CD4-positive, CD25-positive, alpha-beta regulatory T cell (primary cell): Measurements from ENCODE around the gene KRT9. TPM values are rescaled to one million over a fixed set of nuclear protein-coding genes. Genes with fewer than 3 reads are reported as not detected.
A peak's percentile ranks its signal among the peaks of the same experiment; 100 is the strongest.
"Not testable (repeated sequence)": the region's sequence is repeated elsewhere in the genome, so short reads cannot be mapped to it uniquely, and the experiment has no call there.

ENCODE experiments used
- ATAC-seq, 2 donors: fragments of 150-1000 bp; cut with Tn5 transposase; one replicate each; pipeline ENCODE4 v1.10.0; 2021; ENCODE audit warnings: low read depth in 2 of 2, moderate number of reproducible peaks in 2 of 2, moderate library complexity in 1 of 2
- DNase-seq, 3 donors: peaks; one replicate each; pipeline versions ENCODE4 v3.0.0 to v3.0.0-alpha.2; 2012 to 2022; ENCODE audit warnings: mixed read lengths in 1 of 3
- H3K27ac ChIP-seq: one replicate; pipeline ENCODE4 v1.7.0; 2013; ENCODE audit warnings: mild to moderate bottlenecking, low read length; ENCODE audit not compliant: insufficient read depth, poor library complexity, severe bottlenecking
- H3K27me3 ChIP-seq: one replicate; pipeline ENCODE4 v1.7.0; 2013; ENCODE audit warnings: low read length; ENCODE audit not compliant: control insufficient read depth, insufficient read depth
- H3K36me3 ChIP-seq: one replicate; pipeline ENCODE4 v1.7.0; 2013; ENCODE audit warnings: mild to moderate bottlenecking, low read length, moderate library complexity; ENCODE audit not compliant: control insufficient read depth, insufficient read depth
- H3K4me1 ChIP-seq: 2 replicates; pipeline ENCODE4 v1.7.0; 2013; ENCODE audit warnings: mild to moderate bottlenecking, low read length; ENCODE audit not compliant: insufficient read depth, control insufficient read depth, poor library complexity, severe bottlenecking
- H3K4me3 ChIP-seq: one replicate; pipeline ENCODE4 v1.7.0; 2013; ENCODE audit warnings: low read depth, mild to moderate bottlenecking, low read length, moderate library complexity
- H3K9me3 ChIP-seq, 2 experiments: 1 replicate in 1 of 2; 2 replicates in 1 of 2; pipeline ENCODE4 v1.7.0; 2013; ENCODE audit warnings: low read length in 2 of 2, mild to moderate bottlenecking in 1 of 2, moderate library complexity in 1 of 2; ENCODE audit not compliant: control insufficient read depth in 2 of 2
- H3K27ac Mint-ChIP-seq, 3 donors: one replicate each; pipeline ENCODE4 v1.8.0; 2020 to 2022; ENCODE audit warnings: mild to moderate bottlenecking in 3 of 3, mixed read lengths in 3 of 3, moderate library complexity in 2 of 3
- H3K27me3 Mint-ChIP-seq: one replicate; pipeline ENCODE4 v1.8.0; 2022; ENCODE audit warnings: mild to moderate bottlenecking, mixed read lengths
- H3K36me3 Mint-ChIP-seq: one replicate; pipeline ENCODE4 v1.8.0; 2020; ENCODE audit warnings: mixed read lengths
- H3K4me1 Mint-ChIP-seq, 4 donors: one replicate each; pipeline ENCODE4 v1.8.0; 2020 to 2022; ENCODE audit warnings: mixed read lengths in 4 of 4, mild to moderate bottlenecking in 1 of 4
- H3K4me3 Mint-ChIP-seq, 4 donors: one replicate each; pipeline ENCODE4 v1.8.0; 2020 to 2022; ENCODE audit warnings: mild to moderate bottlenecking in 4 of 4, mixed read lengths in 4 of 4, moderate library complexity in 3 of 4
- H3K9me3 Mint-ChIP-seq, 7 donors: one replicate each; pipeline ENCODE4 v1.8.0; 2020 to 2022; ENCODE audit warnings: mixed read lengths in 7 of 7, mild to moderate bottlenecking in 3 of 7, moderate library complexity in 2 of 7
- polyA plus RNA-seq, 4 donors: library from polyadenylated mRNA; unstranded; fragments of 300-500 nt; fragmentation: Illumina TruSeq; gene quantifications; one replicate each; pipeline ENCODE4 v1.2.3, GENCODE V29; 2021
- total RNA-seq: library from RNA; stranded (reverse); gene quantifications from one replicate; pipeline ENCODE4 v1.2.3, GENCODE V29; 2022

The KRT9 gene
- total and polyA plus RNA-seq, 5 donors from 2014 or later, result not detected

DNA sequence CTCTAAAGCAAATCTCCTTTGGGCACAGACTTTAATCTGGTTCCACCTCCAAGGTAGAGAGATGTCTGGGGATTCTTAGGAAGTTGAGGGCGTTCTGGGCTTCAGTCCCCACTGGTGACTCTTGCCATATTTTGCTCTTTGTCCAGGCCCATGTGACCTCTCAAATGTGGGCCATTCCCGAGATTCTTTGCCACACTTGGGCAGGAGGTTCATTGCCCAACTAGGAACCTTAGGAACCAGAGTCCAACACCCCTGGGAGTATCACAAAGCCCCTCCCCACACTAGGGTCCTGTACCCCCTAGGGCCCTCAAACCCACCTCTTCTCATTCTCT, 8.4 kb upstream of the KRT9 start:
- no peaks in the 10 kb centered on the region for H3K4me1 ChIP-seq
- no peaks in the 10 kb centered on the region for H3K4me1 Mint-ChIP-seq
- H3K9me3 ChIP-seq, result no peaks in the 10 kb centered on the region
- no peak overlapping the region for H3K27ac Mint-ChIP-seq
- H3K27ac ChIP-seq, result no peak overlapping the region
- no peak overlapping the region for H3K4me3 ChIP-seq
- H3K36me3 ChIP-seq, result no peaks in the 10 kb centered on the region
- ATAC-seq, result no peak
- H3K4me3 Mint-ChIP-seq, result no peak overlapping the region
- no peaks in the 10 kb centered on the region for H3K9me3 Mint-ChIP-seq
- no peak for DNase-seq
- H3K27me3 ChIP-seq, result no peaks in the 10 kb centered on the region
- H3K36me3 Mint-ChIP-seq, result peaks cover 4% of the 10 kb centered on the region
- peaks cover 31% of the 10 kb centered on the region for H3K27me3 Mint-ChIP-seq

GRCh38 chr17:41579484-41580243, 7.8 kb upstream of the KRT9 start:
- H3K27ac Mint-ChIP-seq, result no peak overlapping the region
- peak; percentile 16 to 69 (median 35) for DNase-seq
- Histone ChIP-seq H3K9me3 (no peaks in the 10 kb centered on the region), H3K36me3 (no peaks in the 10 kb centered on the region), H3K27ac (no peak overlapping the region), H3K4me3 (no peak overlapping the region), H3K4me1 (no peaks in the 10 kb centered on the region), H3K27me3 (no peaks in the 10 kb centered on the region)
- H3K4me3 Mint-ChIP-seq, result no peak overlapping the region
- no peaks in the 10 kb centered on the region for H3K4me1 Mint-ChIP-seq
- H3K9me3 Mint-ChIP-seq, result no peaks in the 10 kb centered on the region
- H3K27me3 Mint-ChIP-seq, result peaks cover 31% of the 10 kb centered on the region
- ATAC-seq, result peak; percentile 45 to 67
- peaks cover 4% of the 10 kb centered on the region for H3K36me3 Mint-ChIP-seq

DNA sequence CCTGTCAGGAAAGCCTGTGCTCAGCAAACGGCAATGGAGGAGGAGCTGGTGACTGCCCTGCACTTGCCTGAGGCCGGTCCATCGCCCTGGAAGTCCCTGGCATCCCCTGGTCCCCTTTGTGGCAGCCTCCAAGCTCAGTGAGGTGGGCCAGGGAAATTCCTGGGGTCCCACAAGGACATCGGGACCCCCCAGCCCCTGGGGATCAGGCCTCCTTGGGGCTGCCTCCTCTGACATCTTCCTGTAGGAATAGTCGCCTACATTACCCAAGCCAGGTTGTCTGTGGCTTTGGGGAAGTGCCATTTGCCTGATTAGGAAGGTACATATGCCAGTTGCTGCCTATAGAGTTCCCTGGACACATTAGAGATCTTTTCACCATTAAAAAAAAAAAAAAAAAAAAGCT, 7.1 kb upstream of the KRT9 start:
- Histone ChIP-seq H3K4me3 (no peak overlapping the region), H3K27me3 (no peaks in the 10 kb centered on the region), H3K36me3 (no peaks in the 10 kb centered on the region), H3K4me1 (no peaks in the 10 kb centered on the region), H3K9me3 (no peaks in the 10 kb centered on the region), H3K27ac (no peak overlapping the region)
- peaks cover 4% of the 10 kb centered on the region for H3K36me3 Mint-ChIP-seq
- no peak overlapping the region for H3K4me3 Mint-ChIP-seq
- H3K9me3 Mint-ChIP-seq, result peaks cover 0 to 3% (median 0%) of the 10 kb centered on the region in 7 donors
- H3K4me1 Mint-ChIP-seq, result no peaks in the 10 kb centered on the region
- H3K27me3 Mint-ChIP-seq, result peaks cover 35% of the 10 kb centered on the region
- no peak for ATAC-seq
- no peak overlapping the region for H3K27ac Mint-ChIP-seq
- DNase-seq, result no peak

DNA sequence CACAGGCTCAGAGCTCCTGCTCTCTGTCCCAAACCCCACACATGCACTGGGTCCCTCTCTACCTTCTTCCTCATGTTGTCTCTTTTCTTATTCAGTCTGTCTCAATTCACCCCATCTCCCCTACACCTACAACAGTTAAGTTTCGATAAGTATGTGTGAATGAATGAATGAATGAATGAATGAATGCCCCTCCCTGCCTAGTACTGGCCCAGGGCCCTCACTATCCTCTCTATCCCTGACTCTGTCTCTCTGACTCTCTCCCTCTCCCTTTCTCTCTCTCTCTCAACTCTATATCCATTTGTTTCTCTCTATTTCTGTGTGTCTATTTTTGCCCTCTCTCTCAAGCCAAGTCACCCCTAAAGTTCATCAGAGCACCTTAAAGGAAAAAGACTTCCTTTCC, 6.7 kb upstream of the KRT9 start:
- DNase-seq (no peak), ATAC-seq (no peak)
- Mint-ChIP-seq H3K36me3 (peaks cover 4% of the 10 kb centered on the region), H3K9me3 (peaks cover 0 to 3% (median 0%) of the 10 kb centered on the region in 7 donors), H3K27ac (peak overlapping the region in 1 of 3 donors; percentile 2), H3K4me1 (no peaks in the 10 kb centered on the region), H3K27me3 (peaks cover 37% of the 10 kb centered on the region), H3K4me3 (no peak overlapping the region)
- Histone ChIP-seq H3K36me3 (no peaks in the 10 kb centered on the region), H3K27ac (no peak overlapping the region), H3K9me3 (no peaks in the 10 kb centered on the region), H3K4me3 (no peak overlapping the region), H3K4me1 (no peaks in the 10 kb centered on the region), H3K27me3 (no peaks in the 10 kb centered on the region)

- H3K9me3 ChIP-seq, ATAC-seq, H3K27ac Mint-ChIP-seq, H3K27me3 ChIP-seq, H3K4me3 ChIP-seq, H3K36me3 ChIP-seq, H3K36me3 Mint-ChIP-seq, H3K27ac ChIP-seq, H3K4me1 Mint-ChIP-seq, DNase-seq, H3K9me3 Mint-ChIP-seq, H3K4me1 ChIP-seq: not testable (repeated sequence)
- peak overlapping the region in 1 of 4 donors; percentile 23 for H3K4me3 Mint-ChIP-seq
- H3K27me3 Mint-ChIP-seq, result peaks cover 33% of the 10 kb centered on the region
Observed at GRCh38 chr17:41576740-41577139, 4.9 kb upstream of the KRT9 start.

DNA sequence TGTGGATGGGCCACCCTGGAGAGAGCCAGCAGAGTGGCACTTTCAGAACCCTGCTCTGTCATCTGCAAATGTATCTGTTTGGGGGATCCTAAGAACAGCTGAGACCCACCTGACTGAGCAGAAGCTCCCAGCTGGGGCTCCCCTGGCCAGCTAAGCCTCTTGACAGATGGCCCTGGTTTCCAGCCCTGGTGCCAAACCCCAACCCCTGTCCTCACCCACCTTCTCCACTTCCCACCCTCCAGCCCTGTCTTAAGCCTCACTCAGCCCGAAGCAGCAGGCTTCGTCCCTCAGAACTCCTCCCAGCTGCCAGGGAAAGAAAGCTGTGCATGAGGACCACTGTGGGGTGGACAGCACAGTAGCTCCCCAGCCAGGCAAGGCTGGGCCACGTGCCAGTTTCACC, 3.5 kb upstream of the KRT9 start:
- Histone ChIP-seq H3K27ac (no peak overlapping the region), H3K4me1 (no peaks in the 10 kb centered on the region), H3K4me3 (no peak overlapping the region), H3K9me3 (no peaks in the 10 kb centered on the region), H3K36me3 (no peaks in the 10 kb centered on the region), H3K27me3 (peaks cover 4% of the 10 kb centered on the region)
- H3K36me3 Mint-ChIP-seq, result peaks cover 4% of the 10 kb centered on the region
- DNase-seq, result no peak
- peaks cover 20% of the 10 kb centered on the region for H3K27me3 Mint-ChIP-seq
- no peaks in the 10 kb centered on the region for H3K4me1 Mint-ChIP-seq
- no peak overlapping the region for H3K4me3 Mint-ChIP-seq
- H3K27ac Mint-ChIP-seq, result no peak overlapping the region
- peaks cover 0 to 3% (median 0%) of the 10 kb centered on the region in 7 donors for H3K9me3 Mint-ChIP-seq
- no peak for ATAC-seq

DNA sequence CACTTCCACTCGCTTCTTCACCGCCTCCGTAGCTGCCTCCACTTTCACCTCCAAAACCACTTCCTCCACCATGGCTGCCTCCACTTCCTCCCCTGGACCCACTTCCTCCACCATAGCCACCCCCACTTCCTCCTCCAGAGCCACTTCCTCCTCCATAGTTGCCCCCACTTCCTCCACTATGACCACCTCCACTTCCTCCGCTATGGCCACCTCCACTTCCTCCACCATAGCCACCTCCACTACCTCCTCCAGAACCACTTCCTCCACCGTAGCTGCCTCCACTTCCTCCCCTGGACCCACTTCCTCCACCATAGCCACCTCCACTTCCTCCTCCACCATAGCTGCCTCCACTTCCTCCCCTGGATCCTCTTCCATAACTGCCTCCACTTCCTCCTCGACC, 4.5 kb downstream of the KRT9 start:
- peak overlapping the region in 1 of 4 donors; percentile 62 for H3K4me3 Mint-ChIP-seq
- H3K27me3 ChIP-seq, result peaks cover 4% of the 10 kb centered on the region
- no peaks in the 10 kb centered on the region for H3K36me3 ChIP-seq
- ATAC-seq (peak in 1 of 2 donors; percentile 31), DNase-seq (peak in 2 of 3 donors; percentile 2 to 16)
- peaks cover 0 to 7% of the 10 kb centered on the region in 2 experiments for H3K9me3 ChIP-seq
- peaks cover 7% of the 10 kb centered on the region for H3K27me3 Mint-ChIP-seq
- H3K4me3 ChIP-seq, result no peak overlapping the region
- peak overlapping the region; percentile 32 to 83 (median 82) for H3K27ac Mint-ChIP-seq
- peak overlapping the region; percentile 36 for H3K27ac ChIP-seq
- H3K9me3 Mint-ChIP-seq, result peaks cover 0 to 17% (median 6%) of the 10 kb centered on the region in 7 donors
- H3K36me3 Mint-ChIP-seq, result no peaks in the 10 kb centered on the region
- peaks cover 0 to 14% (median 0%) of the 10 kb centered on the region in 4 donors for H3K4me1 Mint-ChIP-seq
- H3K4me1 ChIP-seq, result no peaks in the 10 kb centered on the region

GRCh38 chr17:41565338-41565737, 6.5 kb downstream of the KRT9 start:
- H3K27ac Mint-ChIP-seq, result no peak overlapping the region

More at GRCh38 chr17:41565338-41565737, 6.5 kb downstream of the KRT9 start:
- peaks cover 8% of the 10 kb centered on the region for H3K27me3 ChIP-seq
- no peaks in the 10 kb centered on the region for H3K4me1 ChIP-seq
- Mint-ChIP-seq H3K27me3 (peaks cover 16% of the 10 kb centered on the region), H3K36me3 (no peaks in the 10 kb centered on the region), H3K9me3 (peaks cover 0 to 17% (median 6%) of the 10 kb centered on the region in 7 donors), H3K4me3 (no peak overlapping the region), H3K4me1 (peaks cover 0 to 14% (median 0%) of the 10 kb centered on the region in 4 donors)
- DNase-seq, result no peak
- H3K9me3 ChIP-seq, result peaks cover 0 to 7% of the 10 kb centered on the region in 2 experiments
- no peak for ATAC-seq
- no peaks in the 10 kb centered on the region for H3K36me3 ChIP-seq
- H3K4me3 ChIP-seq, result no peak overlapping the region
- H3K27ac ChIP-seq, result no peak overlapping the region
